Lower leg skin (tissue), 3 donors: ENCODE measurements around the gene NBAS.

Source experiments
- POLR2A ChIP-seq, 2 donors: fragments of 450-650 bp; IDR thresholded peaks; one replicate each; pipeline ENCODE4 v1.6.1; 2016 to 2017; ENCODE audit warnings: antibody characterized with exemption in 2 of 2, mild to moderate bottlenecking in 1 of 2, moderate library complexity in 1 of 2
- TF ChIP-seq, protein P1 (sequence below), 3 donors: fragments of 450-650 bp; IDR thresholded peaks; one replicate each; pipeline ENCODE4 v1.5.1; 2016; ENCODE audit warnings: antibody characterized with exemption in 3 of 3, mild to moderate bottlenecking in 3 of 3, moderate library complexity in 2 of 3

DNA sequence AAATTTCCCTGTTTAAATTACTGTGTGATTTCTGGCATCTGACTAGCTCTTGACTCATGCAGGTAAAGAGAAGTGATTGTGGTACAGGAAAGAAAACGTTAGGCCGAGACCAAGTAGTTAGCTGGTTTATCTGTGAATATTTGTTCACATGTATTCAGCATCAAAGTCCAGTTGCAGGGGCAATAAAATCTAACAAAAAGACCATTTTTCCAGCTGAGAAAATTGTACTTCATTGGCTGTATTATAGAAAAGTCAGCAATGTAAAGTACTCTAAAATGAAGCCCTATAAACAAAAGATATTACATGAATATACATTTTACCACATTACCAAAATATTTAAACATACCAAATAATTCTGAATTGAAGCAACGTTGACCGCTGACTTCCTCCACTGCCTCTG lies 88.3 kb downstream of the NBAS start:
- TF ChIP-seq, protein P1, sequence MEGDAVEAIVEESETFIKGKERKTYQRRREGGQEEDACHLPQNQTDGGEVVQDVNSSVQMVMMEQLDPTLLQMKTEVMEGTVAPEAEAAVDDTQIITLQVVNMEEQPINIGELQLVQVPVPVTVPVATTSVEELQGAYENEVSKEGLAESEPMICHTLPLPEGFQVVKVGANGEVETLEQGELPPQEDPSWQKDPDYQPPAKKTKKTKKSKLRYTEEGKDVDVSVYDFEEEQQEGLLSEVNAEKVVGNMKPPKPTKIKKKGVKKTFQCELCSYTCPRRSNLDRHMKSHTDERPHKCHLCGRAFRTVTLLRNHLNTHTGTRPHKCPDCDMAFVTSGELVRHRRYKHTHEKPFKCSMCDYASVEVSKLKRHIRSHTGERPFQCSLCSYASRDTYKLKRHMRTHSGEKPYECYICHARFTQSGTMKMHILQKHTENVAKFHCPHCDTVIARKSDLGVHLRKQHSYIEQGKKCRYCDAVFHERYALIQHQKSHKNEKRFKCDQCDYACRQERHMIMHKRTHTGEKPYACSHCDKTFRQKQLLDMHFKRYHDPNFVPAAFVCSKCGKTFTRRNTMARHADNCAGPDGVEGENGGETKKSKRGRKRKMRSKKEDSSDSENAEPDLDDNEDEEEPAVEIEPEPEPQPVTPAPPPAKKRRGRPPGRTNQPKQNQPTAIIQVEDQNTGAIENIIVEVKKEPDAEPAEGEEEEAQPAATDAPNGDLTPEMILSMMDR (IDR thresholded peaks at IDR 0.05) = no peak
- no peak for TF ChIP-seq POLR2A (IDR thresholded peaks at IDR 0.05)
